ENCODE data around the gene SLC25A36. TPM values are rescaled to one million over a fixed set of nuclear protein-coding genes. Genes with fewer than 3 reads are reported as not detected.

Gene SLC25A36
- total RNA-seq, 1 experiment from 2014 or later = 76.5 TPM

GRCh38 chr3:140922634-140923033 lies 19.0 kb upstream of the SLC25A36 start:
- H2AFZ ChIP-seq = no peak overlapping the region
- TF ChIP-seq EZH2 (IDR thresholded peaks at IDR 0.05; ENCODE audit: low read depth) (no peak), CTCF (conservative IDR thresholded peaks at IDR 0.05) (peak; percentile 67)
- H3K9me3 ChIP-seq (ENCODE audit: insufficient read depth, low read depth) = no peaks in the 10 kb centered on the region
- BruUV-seq (replicated peaks) = no TSS peak
- H3F3A ChIP-seq (ENCODE audit: insufficient read depth, low read depth) = no peaks in the 10 kb centered on the region; the same call in 1 of the 2 replicates
- H3K4me3 ChIP-seq = no peak overlapping the region
- DNase-seq = no peak
- H3K79me2 ChIP-seq (ENCODE audit: low read depth) = no peaks in the 10 kb centered on the region
- peaks cover 6% of the 10 kb centered on the region for H3K4me1 ChIP-seq (replicated peaks; ENCODE audit: insufficient read depth)
- no peaks in the 10 kb centered on the region for H3K27me3 ChIP-seq (ENCODE audit: insufficient read depth, low read depth)
- no peak overlapping the region for H3K27ac ChIP-seq
- CTCF ChIA-PET = no interaction called here
- H3K9me2 ChIP-seq (ENCODE audit: insufficient read depth) = no peaks in the 10 kb centered on the region
- no peaks in the 10 kb centered on the region for H3K36me3 ChIP-seq (ENCODE audit: low read depth)
- intact Hi-C loops (cut with micrococcal nuclease; ENCODE audit: unreplicated experiment) = loop anchor here (1.0 kb wide), 1 partner anchor 183 kb away; no protein-coding TSS in a partner anchor
- no peaks in the 10 kb centered on the region for H4K20me1 ChIP-seq (ENCODE audit: insufficient read depth)
- no peak overlapping the region for H3K4me2 ChIP-seq
- POLR2A ChIA-PET (ENCODE audit: unreplicated experiment) = no interaction called here

GRCh38 chr3:140924097-140924873 lies 17.4 kb upstream of the SLC25A36 start:
- Histone ChIP-seq H2AFZ (no peak overlapping the region), H3K79me2 (ENCODE audit: low read depth) (no peaks in the 10 kb centered on the region), H3F3A (ENCODE audit: insufficient read depth, low read depth) (no peaks in the 10 kb centered on the region; the same call in 1 of the 2 replicates), H4K20me1 (ENCODE audit: insufficient read depth) (no peaks in the 10 kb centered on the region), H3K27ac (no peak overlapping the region), H3K36me3 (ENCODE audit: low read depth) (no peaks in the 10 kb centered on the region), H3K4me2 (no peak overlapping the region), H3K27me3 (ENCODE audit: insufficient read depth, low read depth) (no peaks in the 10 kb centered on the region), H3K4me3 (no peak overlapping the region), H3K4me1 (replicated peaks; ENCODE audit: insufficient read depth) (peaks cover 12% of the 10 kb centered on the region), H3K9me2 (ENCODE audit: insufficient read depth) (no peaks in the 10 kb centered on the region), H3K9me3 (ENCODE audit: insufficient read depth, low read depth) (no peaks in the 10 kb centered on the region)
- CTCF ChIA-PET = no interaction called here
- no peak for DNase-seq
- no peak for TF ChIP-seq CTCF (conservative IDR thresholded peaks at IDR 0.05)
- intact Hi-C loops (cut with micrococcal nuclease; ENCODE audit: unreplicated experiment) = no loop called here
- POLR2A ChIA-PET (ENCODE audit: unreplicated experiment) = no interaction called here
- no TSS peak for BruUV-seq (replicated peaks)

- BruUV-seq (replicated peaks) = no TSS peak
- ChIA-PET CTCF (no interaction called here), POLR2A (ENCODE audit: unreplicated experiment) (no interaction called here)
- H3K9me2 ChIP-seq (ENCODE audit: insufficient read depth) = no peaks in the 10 kb centered on the region
- intact Hi-C loops (cut with micrococcal nuclease; ENCODE audit: unreplicated experiment) = no loop called here
- H3K27ac ChIP-seq = no peak overlapping the region
- no peak overlapping the region for H2AFZ ChIP-seq
- H3K27me3 ChIP-seq (ENCODE audit: insufficient read depth, low read depth) = no peaks in the 10 kb centered on the region
- no peaks in the 10 kb centered on the region for H3K79me2 ChIP-seq (ENCODE audit: low read depth)
- DNase-seq = peak in 1 of 2 experiments; percentile 52
- TF ChIP-seq CTCF (conservative IDR thresholded peaks at IDR 0.05) = no peak
- no peak for TF ChIP-seq EZH2 (IDR thresholded peaks at IDR 0.05; ENCODE audit: low read depth)
- H3K4me3 ChIP-seq = no peak overlapping the region
- no peaks in the 10 kb centered on the region; the same call in 1 of the 2 replicates for H3F3A ChIP-seq (ENCODE audit: insufficient read depth, low read depth)
- H4K20me1 ChIP-seq (ENCODE audit: insufficient read depth) = no peaks in the 10 kb centered on the region
- H3K36me3 ChIP-seq (ENCODE audit: low read depth) = no peaks in the 10 kb centered on the region
- peak overlapping the region; percentile 31; the same call in 1 of the 2 replicates for H3K4me2 ChIP-seq
- peaks cover 12% of the 10 kb centered on the region for H3K4me1 ChIP-seq (replicated peaks; ENCODE audit: insufficient read depth)
- no peaks in the 10 kb centered on the region for H3K9me3 ChIP-seq (ENCODE audit: insufficient read depth, low read depth)
These were observed 14.2 kb upstream of the SLC25A36 start for GRCh38 chr3:140927279-140928069.

Measured in PC-9 (cell line).